GM18498 (cell line): ENCODE data around the gene RBM34.

Experiments used
- ATAC-seq: cut with Tn5 transposase; IDR thresholded peaks from one replicate; pipeline ENCODE4 v1.9.1; 2021; ENCODE audit warnings: mild to moderate bottlenecking, moderate library complexity; ENCODE audit not compliant: unreplicated experiment

Gene RBM34

GRCh38 chr1:235156265-235156664 lies 4.8 kb downstream of the RBM34 start:
- no peak for ATAC-seq

- no peak for ATAC-seq
These were observed 8.8 kb downstream of the RBM34 start for GRCh38 chr1:235152235-235152634.

- ATAC-seq: no peak
These were observed 10.0 kb downstream of the RBM34 start for GRCh38 chr1:235151033-235151432.

- no peak for ATAC-seq
These were observed 11.2 kb downstream of the RBM34 start for GRCh38 chr1:235149824-235150223.

- ATAC-seq: peak; percentile 44
These were observed 13.8 kb downstream of the RBM34 start for GRCh38 chr1:235147269-235147668.

GRCh38 chr1:235145639-235146038 lies 15.4 kb downstream of the RBM34 start:
- no peak for ATAC-seq

- no peak for ATAC-seq
These were observed 18.1 kb downstream of the RBM34 start for GRCh38 chr1:235142991-235143390.

GRCh38 chr1:235139315-235139714 lies 21.7 kb downstream of the RBM34 start:
- ATAC-seq: no peak

GRCh38 chr1:235138821-235139220 lies 22.2 kb downstream of the RBM34 start:
- no peak for ATAC-seq

GRCh38 chr1:235136111-235136510 lies 24.9 kb downstream of the RBM34 start:
- no peak for ATAC-seq

GRCh38 chr1:235134171-235134570 lies 26.9 kb downstream of the RBM34 start:
- ATAC-seq: no peak

- ATAC-seq: no peak
These were observed 28.0 kb downstream of the RBM34 start for GRCh38 chr1:235133086-235133485.

- no peak for ATAC-seq
These were observed 29.1 kb downstream of the RBM34 start for GRCh38 chr1:235131961-235132360.

GRCh38 chr1:235130766-235131270 lies 30.2 kb downstream of the RBM34 start:
- no peak for ATAC-seq

- no peak for ATAC-seq
These were observed 31.1 kb downstream of the RBM34 start for GRCh38 chr1:235129774-235130570.

- peak; percentile 95 for ATAC-seq
These were observed 32.4 kb downstream of the RBM34 start, which contains the start of gene TOMM20 for GRCh38 chr1:235128456-235129328. Gene TOMM20, minus strand, starts transcription at chr1:235128837. Its CDS starts 122 bp downstream, at chr1:235128715.

- no peak for ATAC-seq
These were observed 33.2 kb downstream of the RBM34 start for GRCh38 chr1:235127732-235128455.

GRCh38 chr1:235127203-235127602 lies 33.8 kb downstream of the RBM34 start:
- ATAC-seq: no peak

- ATAC-seq: no peak
These were observed 36.4 kb downstream of the RBM34 start for GRCh38 chr1:235124665-235125064.

GRCh38 chr1:235124111-235124510 lies 36.9 kb downstream of the RBM34 start:
- ATAC-seq: no peak

GRCh38 chr1:235122348-235122747 lies 38.7 kb downstream of the RBM34 start:
- ATAC-seq: no peak
